PFSK-1 (cell line): ENCODE results near the gene C1orf216.

Experiments used
- FOXP2 ChIP-seq: optimal IDR thresholded peaks from 2 replicates; pipeline ENCODE3; 2011; ENCODE audit warnings: borderline replicate concordance, control low read depth, inconsistent platforms; ENCODE audit not compliant: insufficient read depth; ENCODE audit errors: extremely low read length, extremely low read depth
- POLR2AphosphoS5 ChIP-seq: IDR thresholded peaks from 2 replicates; pipeline ENCODE4 v1.6.1; 2012; ENCODE audit warnings: low read depth, mild to moderate bottlenecking, control low read depth, low read length, moderate library complexity
- REST ChIP-seq, 2 experiments: IDR thresholded peaks; 2 replicates each; pipeline versions ENCODE4 v1.6.1 to v1.8.0; 2011 to 2012; ENCODE audit warnings: low read depth in 2 of 2, low read length in 2 of 2, control low read depth in 1 of 2, inconsistent platforms in 1 of 2, mild to moderate bottlenecking in 1 of 2, moderate library complexity in 1 of 2; ENCODE audit not compliant: insufficient read depth in 1 of 2
- SIN3A ChIP-seq: IDR thresholded peaks from 2 replicates; pipeline ENCODE4 v1.6.1; 2012; ENCODE audit warnings: mild to moderate bottlenecking, low read length, moderate library complexity, borderline replicate concordance; ENCODE audit not compliant: insufficient read depth
- TAF1 ChIP-seq: IDR thresholded peaks from 2 replicates; pipeline ENCODE4 v1.6.1; 2012; ENCODE audit warnings: low read length, control low read depth, borderline replicate concordance; ENCODE audit not compliant: insufficient read depth

DNA sequence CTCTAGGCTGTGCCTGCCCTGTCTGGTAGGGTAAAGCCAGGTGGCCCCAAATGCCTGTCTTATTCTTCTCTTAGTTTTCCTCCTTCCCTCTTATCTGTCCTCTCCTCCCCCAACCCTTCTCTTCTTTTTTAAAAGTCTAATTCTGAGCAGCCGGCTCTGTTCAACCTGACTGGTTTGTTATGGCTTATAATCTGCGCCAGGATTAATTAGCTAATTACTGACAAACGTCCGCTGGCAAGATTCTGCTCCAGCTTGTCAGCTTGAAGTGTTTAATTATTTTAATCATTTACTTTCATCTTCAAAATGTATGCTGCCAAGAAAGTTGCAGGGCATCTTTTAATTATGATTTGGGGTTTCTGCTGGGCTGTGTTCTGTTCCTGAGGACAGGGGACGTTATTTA lies 50.2 kb downstream of the C1orf216 start:
- TF ChIP-seq POLR2AphosphoS5 (no peak), TAF1 (no peak), REST (IDR thresholded peaks at IDR 0.05; ENCODE audit: insufficient read depth in 1 of 2, low read depth in 2 of 2, low read length in 2 of 2) (no peak), FOXP2 (no peak), SIN3A (no peak)
